NCI-H526 (cell line): ENCODE results near the gene PUM1.
"Not testable (repeated sequence)": the region's sequence is repeated elsewhere in the genome, so short reads cannot be mapped to it uniquely, and the experiment has no call there.

Experiments
- DNase-seq, 2 experiments: peaks; one replicate each; lab custom pipeline; 2025; lab: John Stamatoyannopoulos, UW

PUM1 gene

DNA sequence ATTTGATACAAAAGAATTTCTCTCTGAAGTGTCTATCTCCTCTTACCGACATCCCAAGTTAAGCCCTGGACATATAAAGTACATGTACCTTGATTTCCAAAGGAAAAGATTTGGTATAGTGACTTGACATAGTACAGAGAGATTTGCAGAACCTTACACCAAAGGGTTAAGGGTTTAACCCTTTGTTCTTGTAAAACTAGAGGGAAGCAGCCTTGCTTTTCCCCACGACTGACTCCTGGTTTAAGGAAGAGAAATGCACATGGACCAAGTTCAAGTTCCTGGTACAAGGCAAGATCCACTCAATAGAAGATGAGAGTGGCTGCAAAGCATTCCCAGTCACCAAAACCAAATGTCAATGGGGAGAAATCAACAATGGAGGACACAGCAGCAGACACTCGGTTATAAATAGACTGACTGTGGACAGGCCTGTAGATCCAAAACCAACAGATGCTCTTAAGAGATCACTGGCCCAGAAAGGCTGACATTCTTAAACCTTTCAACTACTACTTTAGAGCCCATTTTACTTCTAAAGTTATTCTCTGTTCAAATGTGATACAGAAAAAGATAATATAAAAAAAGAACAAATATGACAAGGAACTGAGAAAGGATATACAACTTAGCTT lies 69.4 kb downstream of the PUM1 start:
- no peak for DNase-seq

DNA sequence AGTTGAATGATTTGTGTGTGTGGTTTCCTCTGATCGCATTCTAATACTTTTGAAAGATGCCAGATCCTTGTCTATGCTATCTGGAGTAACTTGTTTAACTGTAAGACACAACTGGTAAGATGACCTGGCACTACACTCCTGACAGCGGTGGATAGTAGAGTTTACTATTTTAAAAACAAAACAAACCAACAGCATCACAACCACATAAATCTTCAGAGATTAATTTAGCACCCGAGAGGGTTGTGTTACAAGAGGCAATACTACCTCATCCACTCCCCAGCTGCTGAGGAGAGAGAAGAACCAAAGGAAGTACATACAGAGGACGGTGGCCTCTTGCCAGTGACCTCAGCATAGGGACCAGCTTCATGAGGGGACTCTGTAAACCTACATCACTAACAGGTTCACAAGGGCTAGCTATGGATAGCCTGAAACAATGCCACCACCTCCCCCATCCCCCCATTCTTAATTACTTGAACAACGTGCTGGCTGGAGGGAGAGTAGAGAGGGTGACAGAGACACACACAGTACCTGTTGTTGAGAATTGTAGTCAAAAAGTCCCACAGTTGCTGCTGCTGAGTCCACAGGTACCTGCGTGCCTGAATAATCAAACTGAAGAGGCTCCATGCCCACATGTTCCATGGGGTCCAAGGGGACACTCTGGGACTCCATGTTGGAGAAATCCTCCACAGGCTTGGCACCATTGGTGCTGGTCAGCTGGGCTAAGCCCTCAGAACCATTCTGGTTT lies 73.5 kb downstream of the PUM1 start:
- DNase-seq = no peak

DNA sequence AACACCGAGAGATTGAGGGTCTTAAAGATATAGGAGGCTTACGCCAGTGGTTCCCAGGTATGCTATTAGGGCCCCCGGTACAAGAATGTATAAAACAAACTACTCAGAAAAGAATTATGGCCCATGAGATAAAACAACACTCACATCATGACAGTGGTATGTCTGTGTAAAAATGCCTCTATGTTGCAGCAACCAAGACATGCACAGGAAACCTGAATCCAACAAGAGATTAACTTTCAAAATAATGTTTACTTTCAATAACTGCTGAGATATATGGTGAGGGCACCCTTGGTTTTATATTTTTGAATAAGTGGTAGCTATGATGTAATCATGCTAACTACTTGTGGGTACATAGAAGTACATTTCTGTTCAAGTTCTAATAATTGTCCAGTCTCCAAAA lies 74.9 kb downstream of the PUM1 start:
- no peak for DNase-seq

DNA sequence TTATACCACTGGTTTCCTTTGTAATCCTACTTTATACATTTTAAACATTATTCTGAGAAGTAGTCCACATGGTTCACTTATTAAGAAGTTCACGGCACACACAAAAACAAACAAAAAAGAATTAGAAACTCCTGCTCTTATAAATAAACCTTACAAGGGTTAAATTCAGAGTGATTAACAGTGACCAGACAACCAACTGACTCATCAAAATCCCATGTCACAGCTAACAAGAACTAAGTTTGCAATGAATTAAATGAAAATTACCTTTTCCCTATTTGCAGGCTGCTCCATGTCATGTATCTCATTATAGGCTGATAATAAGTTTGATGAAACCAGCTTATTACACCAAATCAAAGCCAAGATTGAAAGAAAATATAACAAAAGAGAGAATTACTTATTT lies 77.5 kb downstream of the PUM1 start:
- no peak for DNase-seq

DNA sequence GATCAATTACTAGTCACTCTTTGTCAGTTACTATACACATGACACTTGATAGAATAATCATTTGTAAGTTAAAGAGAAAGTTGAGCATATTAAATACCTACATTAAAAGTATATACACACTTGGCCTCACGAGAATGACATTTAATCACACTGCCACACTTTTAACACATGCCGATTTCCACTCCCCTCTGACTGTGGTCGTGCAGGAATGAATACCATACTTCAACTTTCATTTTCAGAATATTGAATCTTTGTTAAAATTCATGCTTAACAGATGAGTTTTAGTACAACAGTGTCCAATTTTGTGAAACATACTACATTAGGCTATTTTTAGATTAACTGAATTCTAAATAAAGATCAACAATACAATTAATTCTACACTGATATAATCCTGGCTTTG lies 78.8 kb downstream of the PUM1 start:
- DNase-seq = no peak

DNA sequence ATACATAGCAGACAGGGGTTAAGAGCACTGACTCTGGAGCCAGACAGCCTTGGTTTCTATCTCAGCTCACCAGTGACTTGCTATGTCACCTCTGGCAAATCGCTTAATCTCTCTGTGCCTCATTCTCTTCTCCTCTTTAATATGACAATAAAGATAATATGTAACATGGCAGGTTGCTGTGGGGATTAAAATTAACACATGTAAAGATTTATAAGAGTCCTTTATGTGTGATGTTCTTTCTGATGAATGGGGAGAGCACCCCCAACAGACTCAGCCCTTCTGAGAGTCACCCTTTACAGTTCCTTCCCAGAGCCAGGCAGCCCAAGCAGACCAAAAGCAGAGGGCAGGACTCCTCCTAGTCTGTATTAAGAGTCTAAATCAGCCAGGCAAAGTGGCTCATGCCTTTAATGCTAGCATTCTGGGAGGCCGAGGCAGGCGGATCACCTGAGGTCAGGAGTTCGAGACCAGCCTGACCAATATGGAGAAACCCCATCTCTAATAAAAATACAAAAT lies 80.5 kb downstream of the PUM1 start:
- no peak for DNase-seq

DNA sequence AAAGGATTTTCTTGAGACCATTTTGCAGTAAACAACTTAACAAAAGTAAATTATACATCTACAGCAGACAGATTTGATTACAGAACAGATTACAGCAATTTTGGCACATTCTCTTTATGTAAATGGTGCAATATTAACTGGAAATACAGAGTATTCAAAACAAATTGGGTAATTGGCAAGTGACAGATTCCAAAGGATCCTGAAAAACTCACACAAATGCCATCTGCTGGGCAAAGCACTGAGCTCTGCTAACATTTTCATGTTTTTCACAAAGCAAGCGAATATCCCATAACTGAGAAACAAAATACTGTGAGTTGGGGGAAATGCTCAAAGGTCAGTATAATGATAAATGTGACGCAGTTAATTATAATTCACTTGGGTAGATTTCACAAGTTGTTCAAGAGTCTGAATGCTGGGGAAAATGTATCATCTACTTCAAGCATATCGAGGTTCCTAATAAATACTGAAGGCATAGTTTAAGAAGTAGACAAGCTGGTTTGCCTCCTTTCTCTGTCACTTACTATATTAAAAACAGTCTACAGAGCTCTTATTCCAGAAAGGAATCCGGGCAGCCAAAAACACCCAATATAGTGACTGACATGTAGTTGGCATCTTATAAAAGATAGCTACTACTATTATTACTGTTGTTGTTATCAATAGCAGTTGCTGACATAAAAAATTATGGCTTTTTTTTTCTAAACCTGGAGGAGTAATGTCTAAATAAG lies 81.2 kb downstream of the PUM1 start:
- no peak for DNase-seq

DNA sequence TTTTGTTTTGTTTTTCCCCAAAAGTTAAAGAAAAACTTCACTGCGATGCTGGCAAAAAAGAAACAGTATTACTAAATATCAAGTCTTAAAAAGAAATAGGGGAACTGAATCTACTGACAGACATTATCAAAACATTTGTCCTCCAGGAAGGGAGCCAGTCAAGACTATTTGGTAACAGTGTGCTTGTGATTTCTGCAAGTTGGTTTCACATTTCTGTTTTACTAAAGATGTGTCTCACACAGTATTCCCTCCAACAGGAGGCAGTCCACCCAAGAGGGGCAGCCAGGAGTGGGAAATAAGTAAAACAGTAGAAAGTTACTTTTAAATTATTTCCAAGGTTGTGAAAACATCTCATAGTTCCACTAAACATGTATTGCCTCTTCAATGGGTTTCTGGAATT lies 82.6 kb downstream of the PUM1 start:
- no peak for DNase-seq

DNA sequence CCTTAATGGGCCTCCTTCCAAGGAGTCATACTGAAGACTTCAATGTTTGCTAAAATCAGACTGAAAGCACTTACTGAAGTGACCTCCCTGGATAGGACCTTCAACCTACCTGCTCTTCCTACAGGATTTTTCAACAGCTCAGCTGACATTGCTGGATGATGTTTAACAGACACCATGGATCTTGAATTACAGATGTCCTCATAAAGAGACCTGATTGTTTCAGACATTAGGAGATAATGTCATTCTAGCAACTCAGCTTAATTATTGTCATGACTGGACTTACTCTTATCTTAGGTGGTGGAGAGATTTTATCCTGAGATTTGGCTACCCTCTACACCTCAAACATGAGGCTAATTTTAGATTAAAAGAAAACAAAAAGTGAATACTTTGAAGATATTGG lies 83.1 kb downstream of the PUM1 start:
- no peak for DNase-seq

DNA sequence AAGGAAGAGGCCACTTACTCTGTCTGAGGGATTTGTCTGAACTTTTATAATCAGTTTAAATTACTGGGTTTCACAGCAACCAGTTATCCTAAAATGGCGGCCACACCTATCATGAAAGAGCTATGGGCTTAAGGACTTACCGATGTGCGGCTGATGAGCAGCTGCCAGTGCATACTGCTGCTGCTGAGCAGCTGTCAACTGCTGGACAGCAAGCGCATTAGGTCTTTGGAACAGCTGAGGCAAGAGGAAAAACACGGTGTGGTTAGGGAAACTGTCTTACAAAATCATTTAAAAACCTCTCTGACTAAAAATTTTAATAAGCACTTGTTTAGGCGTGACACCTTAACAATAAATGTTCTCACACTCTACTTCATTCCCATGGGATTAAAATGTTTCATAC lies 84.3 kb downstream of the PUM1 start:
- DNase-seq = no peak

DNA sequence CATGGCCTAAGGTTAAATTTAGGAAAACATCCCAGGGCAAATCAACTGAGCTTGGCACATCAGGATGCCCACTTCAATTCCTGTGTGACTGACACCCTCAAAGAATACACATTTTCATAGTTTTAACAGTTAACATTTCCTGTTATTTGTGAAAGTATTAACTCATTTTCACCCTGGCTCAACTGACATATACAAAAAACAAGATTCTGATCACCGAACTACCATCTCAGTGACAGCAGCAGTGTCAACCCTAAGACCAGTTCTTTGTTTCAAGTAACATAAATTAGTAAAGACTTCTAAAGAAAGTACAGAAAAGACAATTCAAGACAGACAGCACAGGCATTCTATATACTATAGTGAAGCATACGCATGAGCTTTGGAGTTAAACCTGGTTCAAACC lies 88.0 kb downstream of the PUM1 start:
- DNase-seq = no peak

DNA sequence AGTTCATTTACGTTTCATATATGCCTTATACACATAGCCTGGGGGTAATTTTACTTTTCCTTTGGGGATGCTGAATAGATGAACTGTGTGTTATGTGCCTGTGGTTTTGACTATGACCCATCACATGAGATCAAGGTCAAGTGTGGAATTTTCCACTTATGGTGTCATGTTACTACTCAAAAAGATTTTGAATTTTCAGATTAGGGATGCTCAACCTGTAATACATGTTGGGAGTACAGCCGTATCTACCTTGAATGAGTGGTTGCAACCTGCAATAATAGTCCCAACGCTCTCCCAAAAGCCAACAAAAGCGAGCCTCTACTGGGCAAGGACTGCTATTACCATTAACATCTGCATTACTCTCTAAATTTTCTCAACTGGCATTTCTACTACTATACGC lies 88.4 kb downstream of the PUM1 start:
- peak in 1 of 2 experiments; percentile 14 for DNase-seq

DNA sequence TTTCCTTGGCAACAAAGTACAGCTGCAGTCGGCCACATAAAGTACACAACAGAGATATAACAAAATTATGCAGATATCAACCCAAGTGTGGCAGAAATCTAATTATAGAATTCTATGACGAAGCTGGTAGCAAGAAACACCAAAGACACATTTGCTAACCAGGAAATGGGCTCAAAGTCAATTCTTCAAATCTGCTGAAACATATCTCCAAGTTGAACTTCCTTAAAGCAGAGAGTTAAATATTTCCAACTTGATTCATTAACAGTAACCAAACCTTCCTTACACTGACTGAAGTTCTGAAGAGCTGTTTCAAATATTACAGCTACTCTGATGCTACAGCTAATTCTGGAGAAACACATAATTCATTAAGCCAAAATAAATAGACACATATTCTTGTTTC lies 89.4 kb downstream of the PUM1 start:
- DNase-seq = no peak

DNA sequence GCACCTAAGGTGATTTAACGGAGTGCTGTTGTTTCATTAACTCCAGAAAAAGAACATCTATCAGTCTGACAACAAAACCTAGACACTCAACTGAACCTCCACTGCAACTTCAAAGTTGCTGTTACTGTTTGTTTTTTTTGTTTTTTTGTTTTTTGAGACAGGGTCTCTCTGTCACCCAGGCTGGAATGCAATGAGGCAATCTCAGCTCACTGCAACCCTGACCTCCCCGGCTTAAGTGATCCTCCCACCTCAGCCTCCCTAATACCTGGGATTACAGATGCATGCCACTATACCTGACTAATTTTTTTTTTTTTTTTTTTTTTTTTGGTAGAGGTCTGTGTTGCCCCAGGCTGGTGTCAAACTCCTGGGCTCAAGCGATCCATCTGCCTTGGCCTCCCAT lies 90.3 kb downstream of the PUM1 start:
- no peak for DNase-seq

DNA sequence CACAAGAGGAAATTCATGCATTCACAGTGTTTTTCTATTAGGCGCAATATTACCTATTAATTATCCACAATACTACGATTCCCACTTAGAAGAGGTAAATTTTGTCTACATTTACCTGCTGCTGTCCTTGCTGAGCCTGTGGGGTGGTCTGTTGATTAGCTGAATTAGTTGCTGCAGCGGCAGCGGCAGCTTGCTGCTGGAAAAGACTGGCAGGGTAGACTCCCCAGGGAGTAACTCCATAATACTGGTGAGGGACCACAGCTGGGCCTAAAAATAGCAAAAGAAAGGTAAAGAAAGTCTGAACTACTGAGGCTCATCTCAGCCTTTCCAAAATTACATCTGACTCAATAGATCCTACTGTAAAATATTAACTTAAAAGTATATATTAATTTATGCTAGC lies 91.0 kb downstream of the PUM1 start:
- peak in 1 of 2 experiments; percentile 23 for DNase-seq

DNA sequence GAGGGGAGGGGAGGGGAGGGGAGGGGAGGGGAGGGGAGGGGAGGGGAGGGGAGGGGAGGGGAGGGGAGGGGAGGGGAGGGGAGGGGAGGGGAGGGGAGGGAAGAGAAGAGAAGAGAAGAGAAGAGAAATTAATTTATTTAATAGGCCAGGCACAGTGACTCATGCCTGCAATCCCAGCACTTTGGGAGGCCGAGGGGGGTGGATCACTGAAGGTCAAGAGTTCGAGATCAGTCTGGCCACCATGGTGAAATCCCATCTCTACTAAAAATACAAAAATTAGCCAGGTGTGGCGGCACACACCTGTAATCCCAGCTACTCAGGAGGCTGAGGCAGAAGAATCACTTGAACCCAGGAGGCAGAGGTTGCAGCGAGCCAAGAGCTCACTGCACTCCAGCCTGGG lies 93.2 kb downstream of the PUM1 start:
- DNase-seq = not testable (repeated sequence)

DNA sequence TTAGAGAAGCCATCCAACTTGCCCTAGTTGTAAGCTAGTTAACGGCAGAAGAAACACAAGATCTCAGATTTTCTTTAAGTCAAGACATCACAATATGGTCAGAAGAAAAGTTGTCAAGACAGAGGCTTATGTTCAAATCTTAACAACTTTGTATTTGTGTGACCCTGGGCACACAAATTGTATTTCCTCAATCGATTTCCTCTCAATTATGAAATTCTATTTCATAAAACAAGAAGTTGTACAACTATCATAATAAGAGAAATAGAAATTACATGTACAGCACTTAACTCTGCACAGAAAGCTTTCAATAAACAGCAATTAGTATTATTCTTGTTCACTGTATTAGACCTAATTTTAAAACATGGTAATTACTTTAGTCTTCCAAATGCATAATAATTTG lies 94.0 kb downstream of the PUM1 start:
- no peak for DNase-seq

DNA sequence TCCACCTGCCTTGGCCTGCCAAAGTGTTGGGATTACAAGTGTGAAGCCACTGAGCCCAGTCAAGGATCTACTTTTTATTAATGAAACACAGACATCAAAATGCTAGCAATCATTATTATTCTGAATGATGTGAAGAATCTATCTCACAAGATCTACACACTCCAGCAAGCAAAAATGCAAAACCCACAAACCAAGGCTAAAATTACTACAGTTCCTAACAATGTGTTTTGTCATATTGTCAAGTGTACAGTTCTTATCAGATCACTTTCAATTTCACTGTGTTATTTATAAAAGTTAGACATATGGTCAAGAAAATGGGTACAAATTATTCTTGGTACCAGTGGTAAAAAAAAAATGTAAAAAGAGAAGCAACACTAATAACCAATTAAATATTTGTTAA lies 95.6 kb downstream of the PUM1 start:
- DNase-seq = no peak

DNA sequence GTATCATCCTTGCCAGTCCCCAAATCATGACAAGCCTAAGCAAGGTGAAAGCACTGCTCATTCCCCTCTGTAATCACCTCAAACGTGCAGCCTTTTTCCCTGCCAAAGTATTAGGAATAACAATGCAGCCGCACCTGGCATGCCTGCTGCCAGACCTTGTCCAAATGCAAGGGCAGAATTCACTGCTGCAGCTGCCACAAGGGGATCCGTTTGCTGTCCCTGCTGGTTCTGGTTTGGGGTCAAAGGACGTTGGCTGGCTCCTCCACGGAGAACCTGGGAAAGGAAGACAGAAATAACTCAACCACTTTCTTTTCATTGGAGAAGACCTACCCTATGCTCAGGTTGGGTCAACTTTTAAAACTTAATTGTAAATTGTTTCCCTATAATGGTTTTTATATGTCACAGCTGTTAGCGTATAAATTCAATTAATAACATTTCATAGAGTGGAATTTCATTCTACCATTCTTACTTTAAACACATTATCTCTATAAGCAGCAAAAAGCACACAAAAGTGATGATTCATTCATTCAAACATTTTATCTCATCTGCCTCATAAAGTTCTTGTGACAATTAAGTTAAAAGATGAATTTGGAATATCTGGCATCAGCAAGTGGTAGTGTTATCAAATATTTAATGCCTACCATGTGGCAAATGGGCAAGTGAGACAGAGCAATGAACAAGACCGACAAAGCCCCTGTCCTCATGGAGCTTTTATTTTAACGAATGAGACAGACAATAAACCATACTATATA lies 97.1 kb downstream of the PUM1 start:
- no peak for DNase-seq

DNA sequence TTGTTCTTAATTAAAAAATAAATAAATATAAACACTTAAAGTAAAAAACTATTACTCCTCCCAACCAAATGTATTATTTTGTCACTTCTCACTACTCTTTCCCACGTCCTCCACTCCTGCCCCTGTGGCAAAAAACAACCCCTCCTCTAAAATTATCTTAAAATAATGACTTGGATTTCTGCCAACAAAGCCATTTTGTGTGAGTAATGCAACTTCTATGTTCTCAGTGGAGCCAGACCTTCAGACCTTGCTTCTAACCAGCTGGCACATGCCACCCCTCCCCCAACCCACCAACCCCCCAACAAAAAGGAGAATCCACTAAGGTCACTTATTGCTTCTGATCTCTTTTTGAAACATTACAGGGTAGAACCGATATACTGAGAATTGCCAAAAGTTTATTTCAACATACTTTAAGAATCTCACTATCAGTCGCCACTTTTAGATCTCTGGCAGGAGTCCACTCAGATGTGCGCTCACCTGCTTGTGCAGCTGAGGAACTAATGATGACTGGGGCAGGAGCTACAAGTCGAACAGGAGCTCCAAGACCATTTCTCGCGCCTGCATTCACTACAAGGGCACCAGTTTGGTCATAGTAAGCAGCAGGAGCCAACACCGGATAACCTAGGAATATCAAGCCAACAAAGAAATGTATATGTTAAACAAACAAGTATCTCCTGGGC lies 98.7 kb downstream of the PUM1 start:
- no peak for DNase-seq

DNA sequence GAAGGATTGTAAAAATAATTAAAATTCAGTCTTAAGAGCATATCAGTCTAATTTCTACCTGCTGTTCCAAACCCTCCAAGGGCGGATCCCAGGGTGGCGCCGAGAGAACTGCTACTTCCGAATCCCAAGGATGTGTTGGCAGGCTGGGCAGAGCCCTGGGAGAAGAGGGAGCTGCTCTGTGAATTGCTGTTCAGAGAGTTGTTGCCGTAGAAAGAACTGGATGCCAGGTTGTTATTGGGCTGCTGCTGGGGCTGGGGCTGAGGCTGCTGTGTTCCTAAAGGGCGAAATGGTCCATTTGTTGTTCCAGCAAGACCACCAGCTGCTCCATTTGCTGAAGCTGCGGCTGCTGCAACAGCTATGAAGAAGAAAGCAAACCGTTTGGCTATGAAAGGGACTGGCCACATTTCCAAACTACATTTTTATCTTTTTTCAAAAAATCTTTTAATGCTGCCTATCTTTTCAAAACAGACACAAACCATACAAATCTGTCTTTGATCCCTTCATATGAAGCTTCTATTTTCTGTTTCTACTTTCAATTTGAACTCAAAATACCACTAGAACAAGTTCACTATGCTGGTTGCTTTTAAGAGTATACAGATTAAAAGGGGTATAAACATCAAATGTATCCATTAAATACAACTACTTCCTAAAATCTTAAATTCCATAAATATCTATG lies 99.5 kb downstream of the PUM1 start:
- no peak for DNase-seq
